Liver (tissue), 3 donors: ENCODE data around the gene COL20A1.

ENCODE experiments used
- EGR1 ChIP-seq, 2 donors: IDR thresholded peaks; 2 replicates each; pipeline ENCODE4 v1.6.1; 2016 to 2018; ENCODE audit warnings: antibody characterized with exemption in 2 of 2, low read depth in 2 of 2
- FOXA1 ChIP-seq: IDR thresholded peaks from 2 replicates; pipeline ENCODE4 v1.6.1; 2016; ENCODE audit warnings: antibody characterized with exemption
- GABPA ChIP-seq, 2 donors: IDR thresholded peaks in 1 of 2; conservative IDR thresholded peaks in 1 of 2; 2 replicates each; pipeline ENCODE4 v1.6.1; 2016; ENCODE audit warnings: antibody characterized with exemption in 2 of 2, mild to moderate bottlenecking in 1 of 2, moderate library complexity in 1 of 2
- RXRA ChIP-seq, 2 donors: IDR thresholded peaks; 2 replicates each; pipeline ENCODE4 v1.6.1; 2017 to 2018; ENCODE audit warnings: antibody characterized with exemption in 2 of 2, mild to moderate bottlenecking in 1 of 2
- SP1 ChIP-seq: IDR thresholded peaks from 2 replicates; pipeline ENCODE4 v1.6.1; 2018; ENCODE audit warnings: antibody characterized with exemption, mild to moderate bottlenecking
- TAF1 ChIP-seq: conservative IDR thresholded peaks from 2 replicates; pipeline ENCODE4 v1.6.1; 2016; ENCODE audit warnings: antibody characterized with exemption, mild to moderate bottlenecking
- YY1 ChIP-seq: IDR thresholded peaks from 2 replicates; pipeline ENCODE4 v1.6.1; 2016; ENCODE audit warnings: antibody characterized with exemption, mild to moderate bottlenecking
- TF ChIP-seq, protein P1 (sequence below): fragments of 150-350 bp; IDR thresholded peaks from 2 replicates; pipeline ENCODE4 v1.5.1; 2017; ENCODE audit warnings: improper control_type of control experiment, low read depth, low read length; ENCODE audit not compliant: missing input control
- TF ChIP-seq, protein P2 (sequence below): IDR thresholded peaks from 2 replicates; pipeline ENCODE4 v1.6.1; 2016; ENCODE audit warnings: antibody characterized with exemption
- TF ChIP-seq, protein P3 (sequence below): IDR thresholded peaks from 2 replicates; pipeline ENCODE4 v1.6.1; 2016; ENCODE audit warnings: antibody characterized with exemption, mild to moderate bottlenecking
- TF ChIP-seq, protein P4 (sequence below): IDR thresholded peaks from 2 replicates; pipeline ENCODE4 v1.6.1; 2016; ENCODE audit warnings: antibody characterized with exemption
- TF ChIP-seq, protein P5 (sequence below): IDR thresholded peaks from 2 replicates; pipeline ENCODE4 v1.6.1; 2016; ENCODE audit warnings: antibody characterized with exemption
- donor health status: healthy.
- donor health status: healthy.

DNA sequence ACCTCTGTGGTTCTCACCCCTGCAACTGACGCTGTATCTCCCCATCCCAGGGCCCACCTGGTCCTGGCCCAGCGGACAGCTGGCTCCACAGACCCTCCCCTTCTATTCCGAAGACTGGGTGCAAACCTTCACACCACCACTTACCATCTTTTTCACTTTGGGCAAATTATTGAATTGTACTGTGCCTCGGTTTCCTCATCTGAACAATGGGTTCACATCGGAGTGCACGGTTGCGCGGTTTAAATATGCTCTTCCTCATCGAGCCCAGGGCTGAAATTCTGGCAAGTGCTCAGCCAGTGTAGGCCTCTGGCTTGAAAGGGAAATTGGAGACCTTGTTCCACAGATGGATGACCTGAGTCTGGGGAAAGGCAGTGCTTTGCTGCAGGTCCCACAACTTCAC is 23.3 kb upstream of the COL20A1 start:
- TF ChIP-seq, protein P1, sequence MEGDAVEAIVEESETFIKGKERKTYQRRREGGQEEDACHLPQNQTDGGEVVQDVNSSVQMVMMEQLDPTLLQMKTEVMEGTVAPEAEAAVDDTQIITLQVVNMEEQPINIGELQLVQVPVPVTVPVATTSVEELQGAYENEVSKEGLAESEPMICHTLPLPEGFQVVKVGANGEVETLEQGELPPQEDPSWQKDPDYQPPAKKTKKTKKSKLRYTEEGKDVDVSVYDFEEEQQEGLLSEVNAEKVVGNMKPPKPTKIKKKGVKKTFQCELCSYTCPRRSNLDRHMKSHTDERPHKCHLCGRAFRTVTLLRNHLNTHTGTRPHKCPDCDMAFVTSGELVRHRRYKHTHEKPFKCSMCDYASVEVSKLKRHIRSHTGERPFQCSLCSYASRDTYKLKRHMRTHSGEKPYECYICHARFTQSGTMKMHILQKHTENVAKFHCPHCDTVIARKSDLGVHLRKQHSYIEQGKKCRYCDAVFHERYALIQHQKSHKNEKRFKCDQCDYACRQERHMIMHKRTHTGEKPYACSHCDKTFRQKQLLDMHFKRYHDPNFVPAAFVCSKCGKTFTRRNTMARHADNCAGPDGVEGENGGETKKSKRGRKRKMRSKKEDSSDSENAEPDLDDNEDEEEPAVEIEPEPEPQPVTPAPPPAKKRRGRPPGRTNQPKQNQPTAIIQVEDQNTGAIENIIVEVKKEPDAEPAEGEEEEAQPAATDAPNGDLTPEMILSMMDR = no peak
- TF ChIP-seq, protein P2, sequence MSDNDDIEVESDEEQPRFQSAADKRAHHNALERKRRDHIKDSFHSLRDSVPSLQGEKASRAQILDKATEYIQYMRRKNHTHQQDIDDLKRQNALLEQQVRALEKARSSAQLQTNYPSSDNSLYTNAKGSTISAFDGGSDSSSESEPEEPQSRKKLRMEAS = no peak
- TF ChIP-seq, protein P3, sequence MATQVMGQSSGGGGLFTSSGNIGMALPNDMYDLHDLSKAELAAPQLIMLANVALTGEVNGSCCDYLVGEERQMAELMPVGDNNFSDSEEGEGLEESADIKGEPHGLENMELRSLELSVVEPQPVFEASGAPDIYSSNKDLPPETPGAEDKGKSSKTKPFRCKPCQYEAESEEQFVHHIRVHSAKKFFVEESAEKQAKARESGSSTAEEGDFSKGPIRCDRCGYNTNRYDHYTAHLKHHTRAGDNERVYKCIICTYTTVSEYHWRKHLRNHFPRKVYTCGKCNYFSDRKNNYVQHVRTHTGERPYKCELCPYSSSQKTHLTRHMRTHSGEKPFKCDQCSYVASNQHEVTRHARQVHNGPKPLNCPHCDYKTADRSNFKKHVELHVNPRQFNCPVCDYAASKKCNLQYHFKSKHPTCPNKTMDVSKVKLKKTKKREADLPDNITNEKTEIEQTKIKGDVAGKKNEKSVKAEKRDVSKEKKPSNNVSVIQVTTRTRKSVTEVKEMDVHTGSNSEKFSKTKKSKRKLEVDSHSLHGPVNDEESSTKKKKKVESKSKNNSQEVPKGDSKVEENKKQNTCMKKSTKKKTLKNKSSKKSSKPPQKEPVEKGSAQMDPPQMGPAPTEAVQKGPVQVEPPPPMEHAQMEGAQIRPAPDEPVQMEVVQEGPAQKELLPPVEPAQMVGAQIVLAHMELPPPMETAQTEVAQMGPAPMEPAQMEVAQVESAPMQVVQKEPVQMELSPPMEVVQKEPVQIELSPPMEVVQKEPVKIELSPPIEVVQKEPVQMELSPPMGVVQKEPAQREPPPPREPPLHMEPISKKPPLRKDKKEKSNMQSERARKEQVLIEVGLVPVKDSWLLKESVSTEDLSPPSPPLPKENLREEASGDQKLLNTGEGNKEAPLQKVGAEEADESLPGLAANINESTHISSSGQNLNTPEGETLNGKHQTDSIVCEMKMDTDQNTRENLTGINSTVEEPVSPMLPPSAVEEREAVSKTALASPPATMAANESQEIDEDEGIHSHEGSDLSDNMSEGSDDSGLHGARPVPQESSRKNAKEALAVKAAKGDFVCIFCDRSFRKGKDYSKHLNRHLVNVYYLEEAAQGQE = no peak
- TF ChIP-seq GABPA (IDR thresholded peaks at IDR 0.05 in 1 of 2, conservative IDR thresholded peaks at IDR 0.05 in 1 of 2) (no peak), EGR1 (IDR thresholded peaks at IDR 0.05; ENCODE audit: low read depth in 2 of 2) (no peak), YY1 (no peak), SP1 (no peak), TAF1 (no peak), RXRA (IDR thresholded peaks at IDR 0.05) (no peak), FOXA1 (no peak)
- TF ChIP-seq, protein P4, sequence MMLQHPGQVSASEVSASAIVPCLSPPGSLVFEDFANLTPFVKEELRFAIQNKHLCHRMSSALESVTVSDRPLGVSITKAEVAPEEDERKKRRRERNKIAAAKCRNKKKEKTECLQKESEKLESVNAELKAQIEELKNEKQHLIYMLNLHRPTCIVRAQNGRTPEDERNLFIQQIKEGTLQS = no peak
- TF ChIP-seq, protein P5, sequence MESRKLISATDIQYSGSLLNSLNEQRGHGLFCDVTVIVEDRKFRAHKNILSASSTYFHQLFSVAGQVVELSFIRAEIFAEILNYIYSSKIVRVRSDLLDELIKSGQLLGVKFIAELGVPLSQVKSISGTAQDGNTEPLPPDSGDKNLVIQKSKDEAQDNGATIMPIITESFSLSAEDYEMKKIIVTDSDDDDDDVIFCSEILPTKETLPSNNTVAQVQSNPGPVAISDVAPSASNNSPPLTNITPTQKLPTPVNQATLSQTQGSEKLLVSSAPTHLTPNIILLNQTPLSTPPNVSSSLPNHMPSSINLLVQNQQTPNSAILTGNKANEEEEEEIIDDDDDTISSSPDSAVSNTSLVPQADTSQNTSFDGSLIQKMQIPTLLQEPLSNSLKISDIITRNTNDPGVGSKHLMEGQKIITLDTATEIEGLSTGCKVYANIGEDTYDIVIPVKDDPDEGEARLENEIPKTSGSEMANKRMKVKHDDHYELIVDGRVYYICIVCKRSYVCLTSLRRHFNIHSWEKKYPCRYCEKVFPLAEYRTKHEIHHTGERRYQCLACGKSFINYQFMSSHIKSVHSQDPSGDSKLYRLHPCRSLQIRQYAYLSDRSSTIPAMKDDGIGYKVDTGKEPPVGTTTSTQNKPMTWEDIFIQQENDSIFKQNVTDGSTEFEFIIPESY = no peak
